BE2C (cell line): Measurements from ENCODE around the gene TBC1D5.

Experiments used
- DNase-seq: peaks from one replicate; pipeline ENCODE4 v3.0.0-alpha.2; 2020
- H3K27me3 ChIP-seq: fragments of 250-450 bp; sonication (Bioruptor Pico); 2 replicates; pipeline ENCODE4 v1.5.1; 2020; ENCODE audit warnings: mild to moderate bottlenecking
- H3K36me3 ChIP-seq: fragments of 250-450 bp; sonication (Bioruptor Pico); 2 replicates; pipeline ENCODE4 v1.5.1; 2020; ENCODE audit warnings: mild to moderate bottlenecking
- H3K4me1 ChIP-seq: fragments of 250-450 bp; sonication (Bioruptor Pico); 2 replicates; pipeline ENCODE4 v1.5.1; 2020
- H3K4me3 ChIP-seq: 2 replicates; pipeline ENCODE4 v1.5.1; 2011; ENCODE audit warnings: low read depth, low read length
- H3K9me3 ChIP-seq: fragments of 250-450 bp; sonication (Bioruptor Pico); 2 replicates; pipeline ENCODE4 v1.5.1; 2020
- CTCF ChIP-seq: IDR thresholded peaks from 2 replicates; pipeline ENCODE4 v1.5.1; 2012; ENCODE audit warnings: mild to moderate bottlenecking, low read depth, low read length

TBC1D5 gene

GRCh38 chr3:17390785-17391184, 351.6 kb downstream of the TBC1D5 start:
- H3K36me3 ChIP-seq: no peaks in the 10 kb centered on the region
- no peak overlapping the region for H3K4me3 ChIP-seq
- DNase-seq: no peak
- H3K4me1 ChIP-seq: no peaks in the 10 kb centered on the region
- no peaks in the 10 kb centered on the region for H3K27me3 ChIP-seq
- TF ChIP-seq CTCF: no peak
- no peaks in the 10 kb centered on the region for H3K9me3 ChIP-seq

- no peak for DNase-seq
- no peaks in the 10 kb centered on the region for H3K36me3 ChIP-seq
- no peaks in the 10 kb centered on the region for H3K9me3 ChIP-seq
- no peaks in the 10 kb centered on the region for H3K27me3 ChIP-seq
- H3K4me3 ChIP-seq: no peak overlapping the region
- H3K4me1 ChIP-seq: no peaks in the 10 kb centered on the region
- no peak for TF ChIP-seq CTCF
Observed at GRCh38 chr3:17387108-17387507, 355.3 kb downstream of the TBC1D5 start.

GRCh38 chr3:17386432-17386831, 356.0 kb downstream of the TBC1D5 start:
- H3K9me3 ChIP-seq: no peaks in the 10 kb centered on the region

GRCh38 chr3:17384567-17385296, 357.7 kb downstream of the TBC1D5 start:
- no peaks in the 10 kb centered on the region for H3K9me3 ChIP-seq
- H3K27me3 ChIP-seq: no peaks in the 10 kb centered on the region
- H3K36me3 ChIP-seq: no peaks in the 10 kb centered on the region
- H3K4me1 ChIP-seq: no peaks in the 10 kb centered on the region
- no peak for DNase-seq
- no peak for TF ChIP-seq CTCF
- no peak overlapping the region for H3K4me3 ChIP-seq

More at GRCh38 chr3:17386432-17386831, 356.0 kb downstream of the TBC1D5 start:
- DNase-seq: no peak
- H3K4me1 ChIP-seq: no peaks in the 10 kb centered on the region
- no peak overlapping the region for H3K4me3 ChIP-seq
- TF ChIP-seq CTCF: no peak
- H3K36me3 ChIP-seq: no peaks in the 10 kb centered on the region
- H3K27me3 ChIP-seq: no peaks in the 10 kb centered on the region

GRCh38 chr3:17373304-17373703, 369.1 kb downstream of the TBC1D5 start:
- no peaks in the 10 kb centered on the region for H3K36me3 ChIP-seq
- no peaks in the 10 kb centered on the region for H3K9me3 ChIP-seq
- no peaks in the 10 kb centered on the region for H3K4me1 ChIP-seq
- H3K27me3 ChIP-seq: no peaks in the 10 kb centered on the region
- TF ChIP-seq CTCF: no peak
- DNase-seq: no peak
- no peak overlapping the region for H3K4me3 ChIP-seq

GRCh38 chr3:17372362-17373210, 369.8 kb downstream of the TBC1D5 start:
- Histone ChIP-seq H3K36me3 (no peaks in the 10 kb centered on the region), H3K27me3 (no peaks in the 10 kb centered on the region), H3K4me1 (no peaks in the 10 kb centered on the region), H3K9me3 (no peaks in the 10 kb centered on the region), H3K4me3 (no peak overlapping the region)
- TF ChIP-seq CTCF: no peak
- no peak for DNase-seq
